ENCODE results near the gene PODXL2. TPM values are rescaled to one million over a fixed set of nuclear protein-coding genes. Genes with fewer than 3 reads are reported as not detected.
A peak's percentile ranks its signal among the peaks of the same experiment; 100 is the strongest.
"Not testable (repeated sequence)": the region's sequence is repeated elsewhere in the genome, so short reads cannot be mapped to it uniquely, and the experiment has no call there.

Gene PODXL2
- total RNA-seq, 2 donors from 2014 or later: 8.3 to 14.2 TPM

- DNase-seq (no peak), ATAC-seq (no peak)
- H3K27ac ChIP-seq: no peak overlapping the region
- no peaks in the 10 kb centered on the region for H3K36me3 ChIP-seq (replicated peaks in 1 of 2; ENCODE audit: insufficient read depth in 1 of 2, low read depth in 2 of 2)
- 93 to 95% methylated on average over 4 of the region's 4 CpGs for WGBS, 2 donors
- no peak overlapping the region for H3K4me3 ChIP-seq
- intact Hi-C loops (cut with DNase I): loop anchor here (10.0 kb wide), 1 partner anchor 315 kb away; no protein-coding TSS in a partner anchor
- no peaks in the 10 kb centered on the region for H3K4me1 ChIP-seq
- no peaks in the 10 kb centered on the region for H3K27me3 ChIP-seq
- TF ChIP-seq POLR2A (IDR thresholded peaks at IDR 0.05) (no peak), CTCF (IDR thresholded peaks at IDR 0.05) (no peak)
- no peaks in the 10 kb centered on the region for H3K9me3 ChIP-seq
Measured at GRCh38 chr3:127650236-127650635, 21.3 kb downstream of the PODXL2 start.

- H3K27me3 ChIP-seq: no peaks in the 10 kb centered on the region
- no peaks in the 10 kb centered on the region for H3K9me3 ChIP-seq
- 49 to 64% methylated on average over 5 to 8 of the region's 8 CpGs for WGBS, 2 donors
- H3K36me3 ChIP-seq (replicated peaks in 1 of 2; ENCODE audit: insufficient read depth in 1 of 2, low read depth in 2 of 2): no peaks in the 10 kb centered on the region
- no peak overlapping the region for H3K4me3 ChIP-seq
- intact Hi-C loops (cut with DNase I): loop anchor here (10.0 kb wide), 1 partner anchor 313 kb away; no protein-coding TSS in a partner anchor
- no peak overlapping the region for H3K27ac ChIP-seq
- TF ChIP-seq POLR2A (IDR thresholded peaks at IDR 0.05) (no peak), CTCF (IDR thresholded peaks at IDR 0.05) (no peak)
- DNase-seq (no peak), ATAC-seq (no peak)
- H3K4me1 ChIP-seq: no peaks in the 10 kb centered on the region
Measured at GRCh38 chr3:127651516-127652172, 22.7 kb downstream of the PODXL2 start.

GRCh38 chr3:127652246-127652995 lies 23.4 kb downstream of the PODXL2 start:
- Histone ChIP-seq H3K4me3 (no peak overlapping the region), H3K27me3 (no peaks in the 10 kb centered on the region), H3K9me3 (no peaks in the 10 kb centered on the region), H3K36me3 (replicated peaks in 1 of 2; ENCODE audit: insufficient read depth in 1 of 2, low read depth in 2 of 2) (no peaks in the 10 kb centered on the region), H3K27ac (no peak overlapping the region), H3K4me1 (no peaks in the 10 kb centered on the region)
- ATAC-seq (peak; percentile 53), DNase-seq (peak; percentile 47 to 56 (median 55))
- 64 to 78% methylated on average over 8 to 13 of the region's 13 CpGs for WGBS, 2 donors
- intact Hi-C loops (cut with DNase I): loop anchor here (10.0 kb wide), 1 partner anchor 312 kb away; no protein-coding TSS in a partner anchor
- peak; percentile 17 to 77 (median 71) for TF ChIP-seq CTCF (IDR thresholded peaks at IDR 0.05)
- TF ChIP-seq POLR2A (IDR thresholded peaks at IDR 0.05): no peak

- Histone ChIP-seq H3K4me3 (no peak overlapping the region), H3K27me3 (no peaks in the 10 kb centered on the region), H3K36me3 (replicated peaks in 1 of 2; ENCODE audit: insufficient read depth in 1 of 2, low read depth in 2 of 2) (no peaks in the 10 kb centered on the region), H3K4me1 (no peaks in the 10 kb centered on the region), H3K27ac (no peak overlapping the region), H3K9me3 (no peaks in the 10 kb centered on the region)
- intact Hi-C loops (cut with DNase I): loop anchor here (10.0 kb wide), 1 partner anchor 310 kb away; no protein-coding TSS in a partner anchor
- WGBS, 2 donors: 66 to 72% methylated on average over 4 of the region's 4 CpGs
- DNase-seq (no peak), ATAC-seq (no peak)
- TF ChIP-seq CTCF (IDR thresholded peaks at IDR 0.05) (no peak), POLR2A (IDR thresholded peaks at IDR 0.05) (no peak)
Measured at GRCh38 chr3:127654374-127654773, 25.4 kb downstream of the PODXL2 start.

- H3K4me3 ChIP-seq; H3K27ac ChIP-seq; H3K36me3 ChIP-seq (replicated peaks in 1 of 2; ENCODE audit: insufficient read depth in 1 of 2, low read depth in 2 of 2); H3K27me3 ChIP-seq; DNase-seq; ATAC-seq; H3K4me1 ChIP-seq; H3K9me3 ChIP-seq: not testable (repeated sequence)
- intact Hi-C loops (cut with DNase I): loop anchor here (10.0 kb wide), 1 partner anchor 310 kb away; no protein-coding TSS in a partner anchor
- WGBS, 2 donors: 83 to 89% methylated on average over 6 of the region's 6 CpGs
Measured at GRCh38 chr3:127654993-127655392, 26.0 kb downstream of the PODXL2 start.
